HCT116 (cell line): ENCODE measurements around the gene MDFIC. TPM values are rescaled to one million over a fixed set of nuclear protein-coding genes. Genes with fewer than 3 reads are reported as not detected.

Source experiments
- ATAC-seq: fragments of 200-7000 bp; cut with Tn5 transposase; 2 replicates; pipeline ENCODE4 v1.9.1; 2020; ENCODE audit warnings: mild to moderate bottlenecking, moderate library complexity
- BruUV-seq: library from RNA; stranded (reverse); fragments of 400-500 nt; replicated peaks from 2 replicates; lab custom pipeline; 2021; lab: Mats Ljungman, UMichigan
- CTCF ChIA-PET: fragments of 300-600 bp; sonication (Branson Sonifier 250); formaldehyde crosslinking; loops from one replicate; lab custom pipeline; 2021; ENCODE audit warnings: antibody characterized with exemption; lab: Charles Lee
- POLR2A ChIA-PET: fragments of 300-600, 350-600 bp; sonication (Branson Sonifier 250); formaldehyde crosslinking; loops from one replicate; lab custom pipeline; 2021; ENCODE audit warnings: antibody characterized with exemption; lab: Charles Lee
- RAD21 ChIA-PET, 2 experiments: fragments of 300-600 bp; sonication (Branson Sonifier 250); formaldehyde crosslinking; loops; one replicate each; lab custom pipeline; 2023; ENCODE audit warnings: low total read pairs in 2 of 2; ENCODE audit not compliant: uncharacterized antibody in 2 of 2, unreplicated experiment in 2 of 2, low non-redundant PET in 1 of 2; lab: Charles Lee
- DNase-seq: peaks from one replicate; pipeline ENCODE4 v3.0.0-alpha.2; 2010; ENCODE audit warnings: low read depth, low spot score
- H2AFZ ChIP-seq: fragments of 200-600 bp; shearing (Covaris generic), sonication (generic); 2 replicates; pipeline ENCODE4 v1.6.1; 2017; ENCODE audit warnings: low read depth, mixed run types, mixed read lengths, antibody characterized with exemption, low read length; ENCODE audit not compliant: poor library complexity, severe bottlenecking
- H3K27ac ChIP-seq: 2 replicates; pipeline ENCODE4 v1.5.1; 2012; ENCODE audit warnings: low read depth, low read length
- H3K27me3 ChIP-seq: fragments of 200-600 bp; sonication (generic); 2 replicates; pipeline ENCODE4 v1.6.1; 2016; ENCODE audit warnings: mixed run types, low read length, mixed read lengths; ENCODE audit not compliant: insufficient read depth
- H3K36me3 ChIP-seq, 2 experiments: fragments of 200-500 bp in 1 of 2; fragments of 200-600 bp in 1 of 2; sonication (Bioruptor generic) in 1 of 2; sonication (generic) in 1 of 2; 2 replicates each; pipeline versions ENCODE4 v1.5.1 to v1.6.1; 2014 to 2016; ENCODE audit warnings: low read length in 2 of 2, inconsistent platforms in 1 of 2, mixed read lengths in 1 of 2, mixed run types in 1 of 2; ENCODE audit not compliant: insufficient read depth in 2 of 2, control insufficient read depth in 1 of 2
- H3K4me1 ChIP-seq, 2 experiments: fragments of 200-600 bp in 1 of 2; sonication (generic) in 1 of 2; 2 replicates each; pipeline versions ENCODE4 v1.5.1 to v1.6.1; 2012 to 2017; ENCODE audit warnings: low read length in 2 of 2, inconsistent platforms in 1 of 2, mild to moderate bottlenecking in 1 of 2, mixed read lengths in 1 of 2, mixed run types in 1 of 2, moderate library complexity in 1 of 2; ENCODE audit not compliant: insufficient read depth in 2 of 2, control insufficient read depth in 1 of 2
- H3K4me2 ChIP-seq: fragments of 200-600 bp; sonication (generic); 2 replicates; pipeline ENCODE4 v1.6.1; 2017; ENCODE audit warnings: mixed run types, low read length, mixed read lengths
- H3K4me3 ChIP-seq, 2 experiments: fragments of 200-600 bp in 1 of 2; sonication (generic) in 1 of 2; replicated peaks in 1 of 2; 2 replicates each; pipeline ENCODE4 v1.5.1; 2011 to 2016; ENCODE audit warnings: low read length in 2 of 2, control low read depth in 1 of 2, low read depth in 1 of 2, mild to moderate bottlenecking in 1 of 2, mixed read lengths in 1 of 2, mixed run types in 1 of 2
- H3K79me2 ChIP-seq: fragments of 200-600 bp; sonication (generic); 2 replicates; pipeline ENCODE4 v1.6.1; 2017; ENCODE audit warnings: mild to moderate bottlenecking, mixed run types, low read length, moderate library complexity, mixed read lengths; ENCODE audit not compliant: insufficient read depth
- H3K9ac ChIP-seq: fragments of 200-600 bp; sonication (generic); 2 replicates; pipeline ENCODE4 v1.6.1; 2016; ENCODE audit warnings: low read length, mixed read lengths
- H3K9me2 ChIP-seq: fragments of 200-600 bp; sonication (generic), shearing (Covaris generic); 2 replicates; pipeline ENCODE4 v1.6.1; 2017; ENCODE audit warnings: mixed run types, mild to moderate bottlenecking, moderate library complexity; ENCODE audit not compliant: insufficient read depth
- H3K9me3 ChIP-seq, 2 experiments: fragments of 200-500 bp in 1 of 2; fragments of 200-600 bp in 1 of 2; sonication (Bioruptor generic) in 1 of 2; sonication (generic) in 1 of 2; 2 replicates each; pipeline ENCODE4 v1.6.1; 2014 to 2017; ENCODE audit warnings: low read length in 2 of 2, mixed read lengths in 2 of 2, inconsistent platforms in 1 of 2, low read depth in 1 of 2, mild to moderate bottlenecking in 1 of 2, mixed run types in 1 of 2, moderate library complexity in 1 of 2; ENCODE audit not compliant: control insufficient read depth in 1 of 2, insufficient read depth in 1 of 2
- H4K20me1 ChIP-seq: fragments of 200-600 bp; sonication (generic), shearing (Covaris generic); 2 replicates; pipeline ENCODE4 v1.6.1; 2017; ENCODE audit warnings: mixed run types, mild to moderate bottlenecking, moderate library complexity; ENCODE audit not compliant: insufficient read depth
- CBX3 ChIP-seq: IDR thresholded peaks from 2 replicates; pipeline ENCODE4 v1.6.1; 2012; ENCODE audit warnings: low read depth
- CEBPB ChIP-seq: IDR thresholded peaks from 2 replicates; pipeline ENCODE4 v1.6.1; 2012; ENCODE audit warnings: low read depth
- EGR1 ChIP-seq: IDR thresholded peaks from 2 replicates; pipeline ENCODE4 v1.6.1; 2012; ENCODE audit warnings: low read depth
- ELF1 ChIP-seq: IDR thresholded peaks from 2 replicates; pipeline ENCODE4 v1.6.1; 2012; ENCODE audit warnings: low read depth, borderline replicate concordance
- EZH2 ChIP-seq: fragments of 200-600 bp; sonication (generic); IDR thresholded peaks from 2 replicates; pipeline ENCODE4 v1.6.1; 2017; ENCODE audit warnings: antibody characterized with exemption, mixed run types
- EZH2phosphoT487 ChIP-seq: fragments of 200-600 bp; IDR thresholded peaks from 2 replicates; pipeline ENCODE4 v1.6.1; 2018; ENCODE audit warnings: antibody characterized with exemption, borderline replicate concordance
- FOSL1 ChIP-seq: IDR thresholded peaks from 2 replicates; pipeline ENCODE4 v1.6.1; 2012; ENCODE audit warnings: low read depth
- JUND ChIP-seq: IDR thresholded peaks from 2 replicates; pipeline ENCODE4 v1.6.1; 2012
- POLR2A ChIP-seq: IDR thresholded peaks from 2 replicates; pipeline ENCODE4 v1.7.0; 2011; ENCODE audit warnings: borderline replicate concordance; ENCODE audit not compliant: insufficient read depth, insufficient read length; ENCODE audit errors: extremely low read depth
- RAD21 ChIP-seq: IDR thresholded peaks from 2 replicates; pipeline ENCODE4 v1.6.1; 2012; ENCODE audit warnings: low read depth, mild to moderate bottlenecking
- SIN3A ChIP-seq: IDR thresholded peaks from 2 replicates; pipeline ENCODE4 v1.6.1; 2012; ENCODE audit warnings: low read depth
- SP1 ChIP-seq: IDR thresholded peaks from 2 replicates; pipeline ENCODE4 v1.6.1; 2012; ENCODE audit warnings: low read depth
- SRF ChIP-seq: IDR thresholded peaks from 2 replicates; pipeline ENCODE4 v1.6.1; 2012; ENCODE audit warnings: low read depth
- TCF7L2 ChIP-seq: IDR thresholded peaks from 2 replicates; pipeline ENCODE4 v1.7.0; 2011; ENCODE audit warnings: borderline replicate concordance, inconsistent platforms; ENCODE audit not compliant: insufficient read depth, insufficient read length; ENCODE audit errors: extremely low read depth
- YY1 ChIP-seq: IDR thresholded peaks from 2 replicates; pipeline ENCODE4 v1.6.1; 2011; ENCODE audit warnings: low read length, low read depth, moderate library complexity, mild to moderate bottlenecking; ENCODE audit not compliant: insufficient replicate concordance; ENCODE audit errors: extremely low read depth
- ZFX ChIP-seq: fragments of 450-650 bp; IDR thresholded peaks from 2 replicates; pipeline ENCODE4 v1.6.1; 2017
- ZNF274 ChIP-seq: fragments of 200-500 bp; sonication (Bioruptor generic); IDR thresholded peaks from 2 replicates; pipeline ENCODE4 v1.6.1; 2014; ENCODE audit warnings: mild to moderate bottlenecking, low read depth, low read length, inconsistent platforms
- intact Hi-C: fragments of 100-400 bp; cut with micrococcal nuclease; formaldehyde crosslinking; loops from 2 replicates; pipeline ENCODE4 v1.10.0; 2022
- total RNA-seq: library from RNA; stranded (reverse); gene quantifications from one replicate; pipeline ENCODE4 v1.2.1, GENCODE V29; 2021; ENCODE audit not compliant: unreplicated experiment
- TF ChIP-seq, protein P1 (sequence below): IDR thresholded peaks from 2 replicates; pipeline ENCODE4 v1.6.1; 2012
- TF ChIP-seq, protein P2 (sequence below): IDR thresholded peaks from 2 replicates; pipeline ENCODE4 v1.6.1; 2011; ENCODE audit warnings: mild to moderate bottlenecking, low read length, moderate library complexity; ENCODE audit not compliant: insufficient replicate concordance; ENCODE audit errors: extremely low read depth
- TF ChIP-seq, protein P3 (sequence below): IDR thresholded peaks from 2 replicates; pipeline ENCODE4 v1.6.1; 2012; ENCODE audit warnings: low read depth

MDFIC gene
- total RNA-seq, 1 experiment from 2014 or later: 8.3 TPM

GRCh38 chr7:114939484-114940097 lies 17.7 kb downstream of the MDFIC start:
- Histone ChIP-seq H3K4me1 (no peaks in the 10 kb centered on the region), H3K9me2 (no peaks in the 10 kb centered on the region), H3K27ac (no peak overlapping the region), H3K4me3 (no peak overlapping the region), H3K36me3 (no peaks in the 10 kb centered on the region)
- intact Hi-C loops: no loop called here
- CTCF ChIA-PET: no interaction called here
- BruUV-seq: no TSS peak
- TF ChIP-seq RAD21: no peak
- TF ChIP-seq YY1: no peak
- no peak for TF ChIP-seq SIN3A
- TF ChIP-seq CEBPB: no peak
- no peak for TF ChIP-seq POLR2A
- no peak for TF ChIP-seq ZNF274
- TF ChIP-seq SRF: no peak
- no peak for TF ChIP-seq TCF7L2
- TF ChIP-seq ZFX: no peak
- no peak for TF ChIP-seq EZH2
- TF ChIP-seq, protein P1, sequence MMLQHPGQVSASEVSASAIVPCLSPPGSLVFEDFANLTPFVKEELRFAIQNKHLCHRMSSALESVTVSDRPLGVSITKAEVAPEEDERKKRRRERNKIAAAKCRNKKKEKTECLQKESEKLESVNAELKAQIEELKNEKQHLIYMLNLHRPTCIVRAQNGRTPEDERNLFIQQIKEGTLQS: no peak
- TF ChIP-seq, protein P2, sequence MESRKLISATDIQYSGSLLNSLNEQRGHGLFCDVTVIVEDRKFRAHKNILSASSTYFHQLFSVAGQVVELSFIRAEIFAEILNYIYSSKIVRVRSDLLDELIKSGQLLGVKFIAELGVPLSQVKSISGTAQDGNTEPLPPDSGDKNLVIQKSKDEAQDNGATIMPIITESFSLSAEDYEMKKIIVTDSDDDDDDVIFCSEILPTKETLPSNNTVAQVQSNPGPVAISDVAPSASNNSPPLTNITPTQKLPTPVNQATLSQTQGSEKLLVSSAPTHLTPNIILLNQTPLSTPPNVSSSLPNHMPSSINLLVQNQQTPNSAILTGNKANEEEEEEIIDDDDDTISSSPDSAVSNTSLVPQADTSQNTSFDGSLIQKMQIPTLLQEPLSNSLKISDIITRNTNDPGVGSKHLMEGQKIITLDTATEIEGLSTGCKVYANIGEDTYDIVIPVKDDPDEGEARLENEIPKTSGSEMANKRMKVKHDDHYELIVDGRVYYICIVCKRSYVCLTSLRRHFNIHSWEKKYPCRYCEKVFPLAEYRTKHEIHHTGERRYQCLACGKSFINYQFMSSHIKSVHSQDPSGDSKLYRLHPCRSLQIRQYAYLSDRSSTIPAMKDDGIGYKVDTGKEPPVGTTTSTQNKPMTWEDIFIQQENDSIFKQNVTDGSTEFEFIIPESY: no peak
- TF ChIP-seq EGR1: no peak
- TF ChIP-seq SP1: no peak
- no peak for TF ChIP-seq CBX3
- TF ChIP-seq FOSL1: no peak
- no peak for TF ChIP-seq ELF1
- TF ChIP-seq, protein P3, sequence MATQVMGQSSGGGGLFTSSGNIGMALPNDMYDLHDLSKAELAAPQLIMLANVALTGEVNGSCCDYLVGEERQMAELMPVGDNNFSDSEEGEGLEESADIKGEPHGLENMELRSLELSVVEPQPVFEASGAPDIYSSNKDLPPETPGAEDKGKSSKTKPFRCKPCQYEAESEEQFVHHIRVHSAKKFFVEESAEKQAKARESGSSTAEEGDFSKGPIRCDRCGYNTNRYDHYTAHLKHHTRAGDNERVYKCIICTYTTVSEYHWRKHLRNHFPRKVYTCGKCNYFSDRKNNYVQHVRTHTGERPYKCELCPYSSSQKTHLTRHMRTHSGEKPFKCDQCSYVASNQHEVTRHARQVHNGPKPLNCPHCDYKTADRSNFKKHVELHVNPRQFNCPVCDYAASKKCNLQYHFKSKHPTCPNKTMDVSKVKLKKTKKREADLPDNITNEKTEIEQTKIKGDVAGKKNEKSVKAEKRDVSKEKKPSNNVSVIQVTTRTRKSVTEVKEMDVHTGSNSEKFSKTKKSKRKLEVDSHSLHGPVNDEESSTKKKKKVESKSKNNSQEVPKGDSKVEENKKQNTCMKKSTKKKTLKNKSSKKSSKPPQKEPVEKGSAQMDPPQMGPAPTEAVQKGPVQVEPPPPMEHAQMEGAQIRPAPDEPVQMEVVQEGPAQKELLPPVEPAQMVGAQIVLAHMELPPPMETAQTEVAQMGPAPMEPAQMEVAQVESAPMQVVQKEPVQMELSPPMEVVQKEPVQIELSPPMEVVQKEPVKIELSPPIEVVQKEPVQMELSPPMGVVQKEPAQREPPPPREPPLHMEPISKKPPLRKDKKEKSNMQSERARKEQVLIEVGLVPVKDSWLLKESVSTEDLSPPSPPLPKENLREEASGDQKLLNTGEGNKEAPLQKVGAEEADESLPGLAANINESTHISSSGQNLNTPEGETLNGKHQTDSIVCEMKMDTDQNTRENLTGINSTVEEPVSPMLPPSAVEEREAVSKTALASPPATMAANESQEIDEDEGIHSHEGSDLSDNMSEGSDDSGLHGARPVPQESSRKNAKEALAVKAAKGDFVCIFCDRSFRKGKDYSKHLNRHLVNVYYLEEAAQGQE: no peak
- TF ChIP-seq EZH2phosphoT487: no peak
- TF ChIP-seq JUND: no peak
- TF ChIP-seq, all 23 proteins: peak for 0
- no peak overlapping the region for H2AFZ ChIP-seq
- ChIA-PET RAD21 (interaction anchor here in 1 of 2 experiments (0.6 kb wide), 1 partner anchor 253 kb away, joined by 3 read pairs; no protein-coding TSS in a partner anchor), POLR2A (no interaction called here)
- no peak overlapping the region for H3K4me2 ChIP-seq
- no peak overlapping the region for H3K9ac ChIP-seq
- no peaks in the 10 kb centered on the region for H4K20me1 ChIP-seq
- H3K9me3 ChIP-seq: no peaks in the 10 kb centered on the region
- H3K27me3 ChIP-seq: no peaks in the 10 kb centered on the region
- no peak for DNase-seq
- H3K79me2 ChIP-seq: no peaks in the 10 kb centered on the region
- ATAC-seq: no peak
